GM18511 (cell line): ENCODE data around the gene GIPC1.

Experiments
- ATAC-seq: cut with Tn5 transposase; IDR thresholded peaks from one replicate; pipeline ENCODE4 v1.9.1; 2021; ENCODE audit warnings: mild to moderate bottlenecking, moderate library complexity; ENCODE audit not compliant: unreplicated experiment

GIPC1 gene

GRCh38 chr19:14495672-14496028 lies 277 bp downstream of the GIPC1 start:
- ATAC-seq: peak; percentile 16

GRCh38 chr19:14494910-14495671 lies 836 bp downstream of the GIPC1 start:
- ATAC-seq: no peak

- ATAC-seq: no peak
These were observed 1.5 kb downstream of the GIPC1 start for GRCh38 chr19:14494411-14494810.

- ATAC-seq: no peak
These were observed 3.1 kb downstream of the GIPC1 start for GRCh38 chr19:14492756-14493337.

GRCh38 chr19:14487370-14488125 lies 8.4 kb downstream of the GIPC1 start:
- no peak for ATAC-seq

- ATAC-seq: no peak
These were observed 13.6 kb downstream of the GIPC1 start for GRCh38 chr19:14482172-14482941.

- ATAC-seq: no peak
These were observed 15.2 kb downstream of the GIPC1 start for GRCh38 chr19:14480700-14481079.

GRCh38 chr19:14479975-14480699 lies 15.8 kb downstream of the GIPC1 start:
- no peak for ATAC-seq

- ATAC-seq: no peak
These were observed 16.5 kb downstream of the GIPC1 start for GRCh38 chr19:14479309-14479974.

- no peak for ATAC-seq
These were observed 17.8 kb downstream of the GIPC1 start for GRCh38 chr19:14478113-14478545.

GRCh38 chr19:14477418-14478112 lies 18.4 kb downstream of the GIPC1 start:
- ATAC-seq: no peak

GRCh38 chr19:14476673-14477401 lies 19.1 kb downstream of the GIPC1 start:
- ATAC-seq: no peak

GRCh38 chr19:14476327-14476672 lies 19.6 kb downstream of the GIPC1 start:
- no peak for ATAC-seq

- no peak for ATAC-seq
These were observed 20.5 kb downstream of the GIPC1 start, which contains the start of gene PTGER1 for GRCh38 chr19:14475251-14476073. PTGER1 (minus strand) TSS chr19:14475354; CDS start chr19:14474320, 1,034 bp downstream.

GRCh38 chr19:14474827-14475226 lies 21.1 kb downstream of the GIPC1 start:
- no peak for ATAC-seq

- ATAC-seq: no peak
These were observed 21.8 kb downstream of the GIPC1 start for GRCh38 chr19:14473978-14474578.
